IMR-90 (cell line): ENCODE results near the gene BCL11A.

ENCODE experiments used
- CTCF ChIP-seq: conservative IDR thresholded peaks from 2 replicates; pipeline ENCODE4 v1.5.1; 2012; ENCODE audit warnings: mild to moderate bottlenecking, low read depth, low read length, improper control_type of control experiment
- ELK1 ChIP-seq: fragments of 150-350 bp; IDR thresholded peaks from 2 replicates; pipeline ENCODE4 v1.6.1; 2016; ENCODE audit warnings: low read depth, mild to moderate bottlenecking, low read length, moderate library complexity, borderline replicate concordance
- MAZ ChIP-seq: IDR thresholded peaks from 2 replicates; pipeline ENCODE4 v1.6.1; 2012; ENCODE audit warnings: low read depth, mild to moderate bottlenecking, low read length, improper control_type of control experiment, moderate library complexity, borderline replicate concordance
- MXI1 ChIP-seq: IDR thresholded peaks from 2 replicates; pipeline ENCODE4 v1.6.1; 2012; ENCODE audit warnings: low read depth, mild to moderate bottlenecking, low read length, moderate library complexity, borderline replicate concordance
- POLR2A ChIP-seq: IDR thresholded peaks from 2 replicates; pipeline ENCODE4 v1.6.1; 2012; ENCODE audit warnings: mild to moderate bottlenecking, low read depth, low read length
- RAD21 ChIP-seq: IDR thresholded peaks from 2 replicates; pipeline ENCODE4 v1.6.1; 2012; ENCODE audit warnings: low read length, improper control_type of control experiment
- RFX5 ChIP-seq: IDR thresholded peaks from 2 replicates; pipeline ENCODE4 v1.8.0; 2012; ENCODE audit warnings: low read depth, mild to moderate bottlenecking, low read length, moderate library complexity
- USF2 ChIP-seq: fragments of 150-350 bp; IDR thresholded peaks from 2 replicates; pipeline ENCODE4 v1.6.1; 2017; ENCODE audit warnings: mild to moderate bottlenecking, antibody characterized with exemption, low read length, low read depth

GRCh38 chr2:60597346-60597745, 43.9 kb upstream of the BCL11A start:
- no peak for TF ChIP-seq ELK1
- no peak for TF ChIP-seq RAD21
- TF ChIP-seq MAZ = no peak
- no peak for TF ChIP-seq POLR2A
- no peak for TF ChIP-seq CTCF
- no peak for TF ChIP-seq RFX5
- TF ChIP-seq MXI1 = no peak
- no peak for TF ChIP-seq USF2
